GM19324 (cell line): ENCODE measurements around the gene SORCS2.

Source experiments
- ATAC-seq: cut with Tn5 transposase; IDR thresholded peaks from one replicate; pipeline ENCODE4 v1.9.1; 2021; ENCODE audit warnings: mild to moderate bottlenecking, moderate library complexity; ENCODE audit not compliant: unreplicated experiment, low FRiP score

SORCS2 gene

DNA sequence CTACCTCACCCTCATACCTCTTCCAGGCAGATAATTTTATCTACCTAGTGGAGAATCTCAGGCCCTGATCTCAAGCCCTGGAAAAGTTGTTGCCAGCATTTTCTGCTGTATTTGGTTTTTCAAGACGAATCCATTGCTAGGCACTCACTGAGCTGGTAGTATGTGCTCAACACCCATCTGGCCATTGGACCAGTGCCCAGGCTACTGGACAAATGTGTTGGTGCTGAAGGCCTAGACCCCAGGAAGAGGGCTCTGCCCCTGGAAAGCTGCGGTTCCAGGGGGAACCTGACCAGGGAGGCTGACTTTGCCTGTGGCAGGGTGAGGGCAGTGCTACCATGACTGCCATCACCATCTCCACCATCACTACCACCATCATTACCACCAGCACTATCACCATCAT is 170.0 kb downstream of the SORCS2 start:
- no peak for ATAC-seq

DNA sequence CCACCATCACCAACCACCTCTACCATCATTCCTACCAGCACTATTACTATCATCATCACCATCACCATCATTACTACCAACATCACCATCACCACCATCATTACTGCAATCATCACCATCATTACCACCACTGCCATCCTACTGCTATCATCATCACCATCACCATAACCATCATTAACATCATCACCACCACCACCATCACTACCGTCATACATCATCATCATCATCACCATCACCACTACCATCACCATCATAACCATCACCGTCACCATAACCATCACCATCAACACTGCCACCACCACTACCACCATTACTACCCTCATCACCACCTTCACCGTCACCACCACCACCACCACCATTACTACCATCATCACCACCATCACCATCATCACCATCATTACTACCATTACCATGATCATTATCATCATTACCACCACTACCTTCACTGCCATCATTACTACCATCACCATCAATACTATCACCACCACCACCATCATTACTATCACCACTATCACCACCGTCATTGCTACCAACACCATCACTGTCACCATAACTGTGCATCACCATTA is 170.6 kb downstream of the SORCS2 start:
- no peak for ATAC-seq

DNA sequence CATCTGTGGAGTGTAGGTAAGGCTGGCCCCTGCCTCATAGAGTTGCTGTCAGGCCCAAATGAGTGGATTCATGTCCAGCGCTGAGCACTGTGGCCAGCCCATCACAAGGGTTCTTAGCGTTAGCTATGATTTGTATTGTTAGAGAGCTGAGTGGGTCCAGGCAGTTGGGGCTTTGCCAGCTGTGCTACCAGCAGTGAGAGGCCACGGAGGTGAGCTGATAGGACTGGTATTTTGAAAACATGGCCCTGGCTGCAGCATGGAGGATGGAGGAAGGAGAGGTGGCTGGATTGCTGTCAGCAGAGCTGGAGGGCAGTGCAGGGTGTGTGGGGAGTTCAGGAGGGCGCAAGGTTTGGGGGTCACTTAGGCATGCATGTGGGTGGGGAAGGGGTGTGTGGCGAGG is 172.6 kb downstream of the SORCS2 start:
- no peak for ATAC-seq

DNA sequence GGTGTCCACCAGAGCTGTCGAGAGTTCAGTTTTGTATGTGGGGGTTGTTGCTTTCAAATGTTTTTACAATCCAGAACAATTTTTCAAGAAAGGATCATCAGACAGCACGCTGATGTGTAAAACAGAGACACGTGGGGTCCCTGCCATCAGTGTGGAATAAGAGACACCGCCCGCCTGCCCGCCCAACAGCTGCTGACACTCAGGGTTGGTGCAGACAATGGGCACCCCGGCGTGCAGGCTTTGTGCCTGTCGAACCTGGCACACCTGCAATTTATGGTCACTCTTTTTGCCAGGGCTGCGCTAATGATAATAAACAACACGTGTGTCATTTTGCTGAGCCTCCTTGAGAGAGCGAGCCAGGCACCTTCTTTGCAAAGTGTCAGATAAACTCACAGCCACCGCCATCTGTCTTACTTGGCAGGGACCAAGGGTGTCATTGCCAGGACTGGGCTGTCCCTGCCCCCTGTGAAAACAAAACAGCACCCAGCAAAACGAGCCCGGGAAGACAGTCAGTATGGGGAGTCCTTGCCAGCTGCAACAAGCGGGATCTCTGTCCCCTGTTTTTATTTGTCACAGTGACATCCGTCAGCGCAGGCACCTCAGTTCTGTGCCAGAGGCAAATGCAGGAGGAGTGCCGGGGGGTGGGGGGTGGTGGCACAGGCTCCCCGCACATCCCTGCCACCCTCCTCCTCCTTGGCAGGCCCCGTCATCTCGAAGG is 173.3 kb downstream of the SORCS2 start:
- no peak for ATAC-seq

DNA sequence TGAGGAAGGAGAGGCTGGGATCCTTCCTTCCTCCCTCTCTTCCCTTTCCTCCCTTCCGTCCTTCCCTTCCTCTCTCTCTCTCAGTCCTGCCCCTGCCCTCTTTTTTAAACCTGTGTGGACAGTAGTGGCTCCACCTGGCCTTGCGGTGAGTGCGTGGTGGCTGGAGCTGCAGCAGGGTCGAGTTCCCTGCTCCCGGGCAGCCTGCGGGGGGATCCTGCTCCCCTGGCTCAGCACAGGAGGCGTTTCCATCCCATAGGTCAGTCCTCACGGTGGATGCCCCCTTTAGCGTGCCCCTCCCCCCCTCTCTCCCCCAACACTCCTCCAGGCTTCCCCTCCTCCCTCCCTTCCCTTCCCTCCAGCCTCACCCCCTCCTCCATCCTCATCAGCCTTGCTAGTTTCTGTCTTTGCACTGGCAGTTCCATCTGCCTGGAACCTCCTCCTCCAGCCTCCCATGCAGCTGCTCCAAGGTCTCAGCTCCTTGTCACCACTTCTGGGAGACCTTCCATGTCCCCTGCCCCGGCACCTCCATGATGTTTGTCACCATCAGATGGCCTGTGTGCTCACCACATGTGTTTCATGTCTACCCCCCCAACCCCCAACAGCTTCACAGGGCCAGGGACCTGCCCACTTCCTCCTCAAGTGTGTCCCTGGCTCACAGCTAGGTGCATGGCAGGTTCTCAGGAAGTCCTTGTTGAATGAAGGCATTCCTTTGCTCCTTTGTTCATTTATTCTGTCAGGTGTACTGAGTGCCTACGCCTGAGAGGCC is 174.0 kb downstream of the SORCS2 start:
- ATAC-seq = no peak

DNA sequence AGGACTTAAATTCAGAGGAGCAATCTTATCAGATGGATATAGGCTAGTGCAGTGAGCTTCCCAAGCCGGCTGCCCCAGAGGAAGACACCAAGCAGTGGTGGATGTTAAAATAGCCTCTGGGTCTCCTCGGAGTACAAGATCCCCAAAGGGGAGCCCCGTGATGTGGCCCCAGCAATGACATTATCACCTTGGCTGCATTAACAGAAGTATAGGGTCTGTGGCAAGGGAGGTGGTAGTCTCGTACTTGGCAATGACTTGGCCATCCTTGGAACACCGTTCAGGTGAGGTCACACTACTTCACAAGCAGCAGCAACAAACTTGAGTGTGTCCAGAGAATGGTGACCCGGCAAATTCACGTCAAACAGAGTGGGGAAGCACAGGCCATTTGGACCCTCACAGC is 174.6 kb downstream of the SORCS2 start:
- ATAC-seq = no peak

DNA sequence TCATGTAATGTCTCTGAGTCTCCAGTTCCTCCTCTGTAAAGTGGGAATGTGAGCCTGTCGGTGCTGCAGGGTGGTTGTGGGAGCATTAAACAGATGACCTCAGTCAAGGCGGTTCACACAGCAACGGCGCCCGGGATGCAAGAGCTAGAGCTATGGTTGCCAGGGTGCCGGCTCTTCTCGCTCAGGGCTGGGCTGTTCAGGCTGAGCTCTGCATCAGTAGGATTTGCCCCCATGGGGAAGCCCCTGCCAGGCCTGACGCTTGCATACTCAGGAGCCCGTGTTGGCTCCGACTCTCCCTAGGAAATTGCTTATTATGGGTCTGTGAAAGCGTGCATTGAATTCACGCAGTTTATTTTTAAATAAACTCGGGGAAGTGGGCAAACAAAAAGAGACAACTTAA is 175.1 kb downstream of the SORCS2 start:
- ATAC-seq = no peak

DNA sequence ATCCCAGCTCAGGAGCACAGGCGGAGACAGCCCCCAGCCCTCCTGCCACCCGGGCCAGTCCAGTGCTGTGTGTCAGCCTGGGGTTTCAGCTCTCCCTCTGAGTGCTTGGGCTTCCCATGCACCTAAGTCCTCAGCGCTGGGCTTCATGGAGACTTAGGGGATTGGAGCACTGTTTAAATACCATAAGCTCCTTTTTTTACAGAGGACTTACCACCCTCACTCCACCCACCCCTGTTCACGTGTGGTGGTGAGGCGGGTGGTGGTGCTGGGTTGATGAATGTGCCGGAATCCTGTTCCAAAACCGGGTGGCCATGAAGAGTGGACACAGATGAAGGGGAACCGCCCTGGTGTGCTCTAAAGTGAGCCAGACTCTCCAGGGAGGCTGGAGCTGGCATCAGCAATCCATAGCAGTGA is 175.5 kb downstream of the SORCS2 start:
- no peak for ATAC-seq

DNA sequence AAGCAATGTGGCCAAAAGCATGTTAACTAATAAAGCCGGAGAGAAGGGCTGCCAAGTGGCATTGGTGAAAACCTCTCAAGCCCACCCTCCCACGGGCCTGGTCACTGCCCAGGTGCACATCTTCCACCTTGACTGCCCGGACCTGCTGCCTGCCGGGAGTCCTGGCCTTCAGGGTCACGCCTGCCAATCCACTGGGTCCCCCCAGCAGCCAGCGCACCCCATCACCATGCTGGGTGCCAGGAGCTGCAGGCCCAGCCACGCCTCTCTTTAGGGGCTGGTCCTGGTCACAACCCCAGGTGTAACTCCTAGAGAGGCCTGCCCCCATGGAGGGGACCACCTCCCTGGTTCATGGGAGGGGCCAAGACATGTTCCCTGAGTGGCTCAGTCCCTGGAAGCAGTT is 176.0 kb downstream of the SORCS2 start:
- no peak for ATAC-seq

DNA sequence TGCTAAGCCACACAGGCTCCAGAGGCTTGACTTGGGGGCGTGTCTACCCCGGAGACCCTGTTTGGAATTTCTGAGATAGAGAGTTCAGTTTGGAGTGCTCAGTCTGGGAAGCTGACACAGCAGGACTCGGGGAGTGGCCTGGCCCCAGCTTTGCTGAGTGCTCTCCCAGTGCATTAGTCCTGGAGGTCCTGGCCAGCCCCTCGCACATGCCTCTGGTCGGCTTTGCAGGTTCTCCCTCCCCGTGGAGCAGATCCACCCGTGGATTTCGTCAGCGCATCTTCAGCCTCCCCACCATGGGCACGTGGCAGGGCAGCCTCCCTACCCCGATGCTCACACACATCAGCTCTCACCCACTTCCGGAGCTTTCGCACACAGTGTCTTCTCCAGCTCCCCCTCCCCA is 177.2 kb downstream of the SORCS2 start:
- no peak for ATAC-seq

DNA sequence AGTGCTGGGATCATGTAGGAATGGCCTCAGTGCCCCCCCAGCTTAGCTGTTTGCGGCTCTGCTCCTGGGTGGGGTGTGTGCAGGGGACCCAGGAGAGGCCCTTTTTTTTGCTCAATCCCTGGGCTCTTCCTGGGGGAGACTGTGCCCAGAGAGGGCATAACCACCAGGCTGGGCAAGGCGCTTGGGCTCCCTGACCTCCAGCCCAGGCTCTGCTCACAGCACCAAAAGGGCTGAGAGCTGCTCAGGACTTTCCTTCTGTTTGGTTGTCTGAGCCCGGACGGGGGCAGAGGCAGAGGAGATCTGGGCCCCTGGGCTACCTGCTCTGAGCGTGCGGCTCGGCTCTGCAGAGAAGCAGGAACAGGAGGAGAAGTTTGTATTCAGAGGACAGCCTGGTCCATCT is 177.7 kb downstream of the SORCS2 start:
- no peak for ATAC-seq

DNA sequence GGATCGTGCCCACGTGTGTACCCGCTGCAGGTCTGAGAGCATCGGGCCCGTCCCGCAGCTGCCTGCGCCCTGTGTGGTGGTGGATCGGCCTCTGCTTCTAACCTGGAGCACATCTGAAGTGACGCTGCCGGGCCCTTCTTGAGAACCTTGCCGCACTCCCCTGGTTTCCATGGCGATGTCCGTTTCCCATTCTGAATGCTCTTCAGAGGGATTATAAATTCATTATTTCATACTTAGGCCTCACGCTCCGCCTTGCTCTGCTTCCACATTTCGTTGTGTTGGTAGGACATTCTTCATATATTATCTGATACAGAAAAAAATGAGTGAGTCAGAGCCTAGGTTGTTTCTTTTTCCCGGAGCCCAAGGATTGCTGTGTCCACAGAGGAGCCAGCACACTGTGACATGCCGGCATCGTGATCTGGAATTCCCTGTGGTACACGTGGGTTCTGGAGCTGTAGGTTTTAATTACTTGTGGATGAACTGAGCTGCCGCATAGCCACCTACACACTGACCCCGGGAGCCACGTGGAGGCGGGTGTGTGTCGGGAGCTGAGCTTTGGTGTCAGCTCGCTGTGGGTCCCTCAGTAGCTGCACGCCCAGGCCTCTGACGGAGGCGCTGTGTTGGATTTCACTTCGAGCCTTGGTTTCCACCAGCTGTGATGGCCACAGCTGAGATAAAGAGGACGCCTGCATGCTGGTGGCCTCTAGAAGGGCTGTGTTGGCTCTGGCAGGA is 179.0 kb downstream of the SORCS2 start:
- ATAC-seq = no peak

DNA sequence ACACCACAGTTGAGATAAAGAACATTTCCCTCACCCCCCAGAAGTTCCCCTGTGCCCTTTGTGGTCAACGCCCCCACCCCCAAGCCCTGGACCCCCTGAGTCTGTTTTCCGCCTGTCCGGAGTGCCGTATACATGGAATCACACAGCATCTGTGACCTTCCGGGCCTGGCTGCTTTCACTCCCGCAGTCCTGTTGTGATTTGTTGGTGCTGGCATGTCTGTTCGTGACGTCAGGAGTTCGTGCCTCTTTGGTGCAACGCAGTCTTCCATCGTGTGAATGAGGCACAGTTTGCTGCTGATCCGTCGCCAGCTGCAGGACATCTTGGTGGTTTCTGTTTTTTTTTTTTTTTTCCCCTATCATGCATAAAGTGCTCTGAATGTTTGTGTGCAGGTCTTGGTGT is 180.3 kb downstream of the SORCS2 start:
- ATAC-seq = no peak

DNA sequence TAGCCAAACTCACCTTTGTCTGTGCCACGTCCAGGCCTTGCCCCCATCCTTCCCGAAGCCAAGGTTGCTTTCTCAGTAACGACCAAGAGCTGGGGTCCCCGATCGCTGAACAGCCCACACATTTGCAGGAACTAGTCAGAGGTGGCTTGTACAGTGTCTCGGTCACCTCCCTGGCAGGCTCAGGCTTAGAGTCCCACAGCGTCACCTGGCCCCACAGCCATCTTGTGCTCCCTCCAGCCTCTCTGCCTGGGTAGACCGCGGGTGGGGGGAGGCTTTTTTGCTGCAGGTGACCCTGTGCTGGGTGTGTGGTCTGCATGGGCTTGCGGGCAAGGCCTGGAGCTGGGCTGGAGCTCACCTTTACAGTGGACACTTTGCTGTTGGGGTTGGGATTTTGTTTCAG is 182.2 kb downstream of the SORCS2 start:
- ATAC-seq = no peak

DNA sequence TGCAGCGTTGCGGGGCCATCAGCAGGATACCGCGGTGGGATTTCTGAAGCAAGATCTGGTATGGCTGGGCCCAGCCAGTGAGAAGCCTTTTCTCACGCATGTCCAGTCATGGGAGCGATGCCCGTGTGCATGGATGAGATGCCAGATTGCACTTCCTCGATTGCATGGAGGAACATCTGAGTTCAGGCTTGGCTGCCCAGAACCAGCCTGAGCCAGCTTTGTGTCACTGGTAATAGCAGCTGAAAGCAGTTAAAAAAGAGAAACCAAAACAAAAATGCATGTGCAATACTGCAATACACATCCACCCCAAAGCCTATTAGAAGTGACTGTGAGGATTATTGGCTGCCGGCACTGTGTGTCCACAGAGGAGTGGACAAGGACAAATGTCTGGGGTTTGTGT is 183.1 kb downstream of the SORCS2 start:
- ATAC-seq = no peak

DNA sequence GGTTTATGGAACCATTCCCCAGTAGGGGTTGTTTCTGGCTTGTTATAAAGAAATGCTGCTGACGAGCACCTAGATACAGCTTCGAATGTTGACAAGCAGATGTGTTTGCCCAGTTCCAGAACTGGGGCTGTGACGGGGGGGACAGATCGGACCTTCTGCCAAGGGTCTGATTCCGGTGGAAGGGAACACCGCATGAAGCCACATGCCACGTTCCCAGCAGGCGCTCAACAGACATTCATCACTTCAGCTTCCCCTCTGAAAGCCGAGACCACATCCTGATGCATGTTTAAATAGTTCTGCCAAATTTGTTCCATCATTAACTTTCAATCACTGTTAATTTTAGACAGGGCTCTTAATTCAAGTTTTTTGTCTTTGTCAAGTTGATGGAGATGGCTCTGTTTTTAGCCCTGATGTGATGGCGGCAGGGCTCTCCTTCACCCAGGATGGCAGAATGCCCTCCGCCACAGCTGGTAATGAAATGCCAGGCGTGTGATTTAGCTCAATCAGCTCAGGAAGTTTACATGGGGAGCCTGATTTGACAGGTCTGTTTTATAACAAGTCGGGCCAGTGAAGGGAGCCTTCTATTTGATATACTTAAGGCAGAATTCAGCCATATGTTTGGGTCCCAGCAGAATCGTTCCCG is 185.0 kb downstream of the SORCS2 start:
- ATAC-seq = no peak

DNA sequence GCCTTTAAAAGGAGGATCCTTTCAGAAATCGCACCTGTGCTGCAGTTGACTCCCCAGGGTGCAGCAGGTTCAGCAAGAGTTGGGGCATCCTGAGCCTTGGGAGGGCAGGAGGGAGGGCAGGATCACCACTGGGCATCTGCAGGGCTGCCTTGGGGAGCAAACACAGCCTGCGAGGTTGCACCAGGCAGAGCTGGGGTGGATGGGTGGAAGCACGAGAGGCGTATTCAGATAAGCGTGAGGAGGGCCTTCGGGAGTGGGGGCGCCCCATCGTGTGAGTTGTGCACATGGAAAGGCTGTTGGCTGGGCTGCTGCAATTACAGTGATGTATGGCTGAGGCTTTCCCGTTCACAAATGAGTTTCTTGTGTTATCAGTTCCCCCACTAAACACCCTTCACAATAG is 186.8 kb downstream of the SORCS2 start:
- ATAC-seq = no peak

DNA sequence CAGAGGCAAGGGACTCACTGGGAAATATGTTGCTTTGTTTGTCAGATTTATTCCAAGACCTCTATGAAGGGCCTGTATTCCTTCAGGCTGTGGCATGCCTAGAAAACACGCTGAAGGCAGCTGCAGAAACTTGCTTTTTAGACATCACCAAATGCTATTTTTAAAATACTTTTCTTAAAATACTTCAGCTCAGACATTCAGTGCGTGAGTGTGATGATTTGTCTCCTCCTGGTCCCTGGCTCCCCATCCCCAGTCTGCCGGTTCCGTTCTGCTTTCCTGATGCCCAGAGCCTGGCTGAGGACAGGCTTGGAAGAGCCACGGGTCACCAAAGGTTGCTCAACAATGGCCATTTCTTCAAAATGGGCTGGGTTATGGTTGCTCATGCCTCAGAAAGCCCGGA is 187.4 kb downstream of the SORCS2 start:
- ATAC-seq = no peak

DNA sequence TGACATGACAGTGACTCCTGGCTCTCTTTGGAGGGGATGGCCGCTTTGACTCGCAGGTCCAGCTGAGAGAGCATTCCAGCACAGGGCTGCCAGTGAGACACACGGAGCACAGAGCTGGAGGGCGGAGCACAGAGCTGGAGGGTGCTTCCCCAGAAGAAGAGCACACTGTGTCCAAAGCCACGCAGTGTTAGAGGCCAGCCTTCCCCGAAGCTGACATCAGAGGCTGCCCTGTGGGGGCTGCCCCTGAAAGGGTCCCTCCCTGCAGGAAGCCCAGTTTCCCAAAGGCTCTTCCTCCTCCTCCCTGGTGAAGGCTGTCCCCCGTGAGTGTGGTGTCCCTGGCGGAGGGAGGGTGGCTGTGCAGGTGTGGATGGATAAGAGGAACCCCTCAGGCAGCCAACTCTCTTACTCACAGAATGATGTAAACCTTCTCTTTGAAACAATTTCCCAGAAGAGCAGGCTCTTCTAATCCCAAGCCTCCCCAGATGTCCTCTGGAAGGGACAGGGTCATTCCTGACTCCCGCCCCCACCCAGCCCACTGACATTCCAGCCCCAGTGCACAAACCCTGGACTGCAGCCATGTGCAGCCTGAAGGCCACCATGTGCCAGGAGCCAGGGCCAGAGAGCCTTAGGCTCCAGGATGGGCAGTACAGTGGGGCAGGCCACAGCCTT is 189.0 kb downstream of the SORCS2 start:
- no peak for ATAC-seq
